ENCODE measurements around the gene PMPCB.
"Not testable (repeated sequence)": the region's sequence is repeated elsewhere in the genome, so short reads cannot be mapped to it uniquely, and the experiment has no call there.

PMPCB gene, protein sequence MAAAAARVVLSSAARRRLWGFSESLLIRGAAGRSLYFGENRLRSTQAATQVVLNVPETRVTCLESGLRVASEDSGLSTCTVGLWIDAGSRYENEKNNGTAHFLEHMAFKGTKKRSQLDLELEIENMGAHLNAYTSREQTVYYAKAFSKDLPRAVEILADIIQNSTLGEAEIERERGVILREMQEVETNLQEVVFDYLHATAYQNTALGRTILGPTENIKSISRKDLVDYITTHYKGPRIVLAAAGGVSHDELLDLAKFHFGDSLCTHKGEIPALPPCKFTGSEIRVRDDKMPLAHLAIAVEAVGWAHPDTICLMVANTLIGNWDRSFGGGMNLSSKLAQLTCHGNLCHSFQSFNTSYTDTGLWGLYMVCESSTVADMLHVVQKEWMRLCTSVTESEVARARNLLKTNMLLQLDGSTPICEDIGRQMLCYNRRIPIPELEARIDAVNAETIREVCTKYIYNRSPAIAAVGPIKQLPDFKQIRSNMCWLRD

DNA sequence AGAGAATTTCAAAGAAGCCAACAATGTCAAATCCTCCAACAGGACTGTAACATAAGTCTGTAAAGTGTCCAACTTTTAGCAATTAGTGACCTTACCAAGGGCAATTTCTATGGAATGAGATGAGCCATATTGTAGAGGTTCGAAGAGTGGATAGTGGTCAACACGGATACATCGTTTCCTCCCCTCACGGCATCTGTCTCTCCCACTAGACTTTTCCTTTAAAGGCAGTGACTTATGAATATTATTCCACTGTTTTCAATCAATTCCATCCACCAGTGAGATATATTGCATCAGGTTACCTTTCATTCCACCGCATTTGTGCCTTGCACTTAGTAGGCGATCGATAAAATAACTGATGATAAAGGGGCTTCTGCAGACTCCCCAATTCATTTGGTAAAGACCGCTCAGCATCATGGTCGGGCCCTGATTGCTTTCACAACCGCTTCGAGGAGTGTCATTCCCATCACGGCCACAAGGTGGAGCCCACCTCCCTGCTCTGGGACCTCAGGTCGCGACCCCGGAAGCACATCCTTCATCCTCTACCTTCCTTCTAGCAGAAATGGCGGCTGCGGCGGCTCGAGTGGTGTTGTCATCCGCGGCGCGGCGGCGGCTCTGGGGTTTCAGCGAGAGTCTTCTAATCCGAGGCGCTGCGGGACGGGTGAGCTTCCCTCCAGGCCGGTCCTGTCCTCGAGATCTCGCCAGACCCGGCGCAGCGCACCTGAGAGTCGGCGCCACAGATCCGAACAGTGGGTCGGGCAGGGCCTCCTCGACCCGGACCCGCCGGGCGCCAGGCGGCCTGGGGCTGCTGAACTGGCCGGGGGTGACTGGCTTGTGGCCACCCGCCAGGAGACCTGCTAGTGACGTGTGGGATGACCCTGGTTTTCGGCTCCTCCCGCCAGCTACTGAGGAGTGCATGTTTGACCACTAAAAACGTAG, at the start of gene PMPCB:
Gene PMPCB (plus strand): TSS at position 535 of the 936 bp plus-strand sequence. CDS start 25 bp downstream, at position 560.
- peak; percentile 82 for FAIRE-seq

- not testable (repeated sequence) for FAIRE-seq
These were observed 43.3 kb upstream of the PMPCB start for GRCh38 chr7:103253699-103254506.

DNA sequence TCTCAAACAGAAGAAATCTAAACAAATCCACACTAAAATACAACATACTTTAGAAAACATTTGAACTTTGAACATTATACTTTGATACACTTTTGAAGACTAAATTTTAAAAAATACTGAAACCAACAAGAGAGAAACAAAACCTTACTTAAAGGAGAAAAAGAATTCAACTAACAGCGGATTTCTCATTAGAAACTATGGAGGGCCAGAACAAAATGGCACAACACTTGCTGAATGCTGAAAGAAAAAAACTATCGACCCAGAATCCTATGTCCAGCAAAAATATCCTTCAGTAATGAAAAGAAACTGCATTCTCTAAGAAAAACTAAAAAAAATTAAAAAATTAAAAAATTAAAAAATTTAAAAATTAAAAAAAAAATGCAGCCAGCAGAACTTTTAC, 33.2 kb upstream of the PMPCB start:
- not testable (repeated sequence) for FAIRE-seq

- not testable (repeated sequence) for FAIRE-seq
These were observed 31.0 kb upstream of the PMPCB start for GRCh38 chr7:103266229-103266628.

DNA sequence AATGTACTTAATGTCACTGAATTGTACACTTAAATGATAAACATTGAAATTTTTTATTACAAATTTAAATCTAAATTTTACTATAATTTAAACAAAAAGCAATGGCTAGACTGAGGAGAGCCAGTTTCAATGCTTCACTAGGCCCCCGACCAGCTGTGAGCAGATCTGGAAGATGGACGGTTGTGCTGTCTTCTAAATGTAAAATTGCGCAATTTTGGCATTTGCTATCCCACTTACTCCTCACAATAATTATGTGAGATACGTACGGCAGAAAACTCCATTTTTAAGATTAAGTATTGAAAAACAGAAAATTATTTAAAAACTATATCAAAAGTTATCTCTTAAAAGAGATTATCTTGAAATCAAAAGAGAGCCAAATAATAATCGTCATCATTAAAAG, 23.9 kb upstream of the PMPCB start:
- FAIRE-seq = not testable (repeated sequence)

DNA sequence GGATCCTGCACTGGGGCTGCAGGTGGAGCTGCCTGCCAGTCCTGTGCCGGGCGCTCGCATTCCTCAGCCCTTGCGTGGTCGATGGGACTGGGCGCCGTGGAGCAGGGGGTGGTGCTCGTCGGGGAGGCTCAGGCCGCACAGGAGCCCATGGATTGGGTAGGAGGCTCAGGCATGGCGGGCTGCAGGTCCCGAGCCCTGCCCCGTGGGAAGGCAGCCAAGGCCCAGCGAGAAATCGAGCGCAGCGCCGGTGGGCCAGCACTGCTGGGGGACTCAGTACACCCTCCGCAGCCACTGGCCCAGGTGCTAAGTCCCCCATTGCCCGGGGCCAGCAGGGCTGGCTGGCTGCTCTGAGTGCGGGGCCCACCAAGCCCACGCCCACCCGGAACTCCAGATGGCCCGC, 22.4 kb upstream of the PMPCB start:
- FAIRE-seq = not testable (repeated sequence)

DNA sequence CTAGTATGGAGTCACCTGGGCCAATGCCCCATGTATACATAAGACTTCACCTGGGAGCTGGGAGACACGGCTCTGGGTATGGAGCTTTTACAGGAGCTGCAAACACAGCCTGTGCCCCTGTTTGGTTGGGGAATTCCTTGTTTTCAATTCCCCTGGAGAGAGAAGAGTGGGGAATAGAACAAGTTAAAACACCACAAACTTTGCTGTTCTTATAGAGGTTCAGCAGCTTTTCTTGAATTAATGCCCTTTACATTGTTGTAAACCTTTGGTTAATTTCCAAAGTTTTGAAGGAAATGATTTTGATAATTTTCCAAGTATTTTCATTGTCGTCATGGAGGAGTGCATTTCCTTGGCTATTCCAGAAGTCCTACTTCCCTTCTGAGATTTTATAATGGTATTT, 19.0 kb upstream of the PMPCB start:
- not testable (repeated sequence) for FAIRE-seq

- not testable (repeated sequence) for FAIRE-seq
These were observed 17.6 kb upstream of the PMPCB start for GRCh38 chr7:103279636-103279962.

DNA sequence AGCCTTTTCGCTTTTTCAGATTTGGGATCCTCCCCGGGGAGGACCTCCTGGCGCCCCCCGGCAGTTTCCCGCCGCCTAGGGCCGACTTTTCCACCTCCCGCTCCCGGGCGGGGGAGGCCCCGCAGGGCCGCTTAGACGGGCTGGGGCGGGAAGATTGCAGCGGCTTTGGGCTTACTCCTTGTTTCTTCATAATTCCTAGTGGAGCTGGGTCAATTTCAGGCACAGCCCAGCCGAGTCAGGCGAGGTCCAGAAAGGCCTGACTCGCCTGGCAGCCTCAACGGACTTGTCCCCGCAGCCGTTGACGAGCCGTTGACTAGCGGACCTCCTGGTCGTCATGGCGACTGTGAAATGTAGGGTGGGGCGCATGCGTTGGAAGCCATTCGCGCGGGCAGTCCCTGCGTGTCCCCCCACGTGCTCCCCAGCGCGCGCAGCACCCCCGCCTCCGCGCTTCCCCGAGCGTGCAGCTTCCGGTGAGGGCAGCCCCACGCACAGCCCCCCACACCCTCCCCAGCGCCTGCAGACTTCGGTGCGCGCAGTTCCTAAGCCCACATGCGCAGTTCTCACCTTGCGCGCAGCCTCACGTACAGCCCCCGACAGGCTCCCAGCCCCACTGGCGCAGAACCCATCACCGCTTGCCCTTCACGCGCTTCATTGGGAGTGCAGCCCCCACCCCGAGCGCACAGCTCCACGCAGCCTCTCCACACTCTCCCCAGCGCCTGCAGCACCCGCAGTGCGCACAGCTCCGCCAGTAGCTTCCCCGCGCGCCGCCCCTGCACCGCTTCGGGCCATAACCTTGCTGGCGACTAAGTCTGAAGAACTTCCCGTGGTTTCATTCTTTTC, 17.1 kb upstream of the PMPCB start:
- FAIRE-seq = not testable (repeated sequence)

DNA sequence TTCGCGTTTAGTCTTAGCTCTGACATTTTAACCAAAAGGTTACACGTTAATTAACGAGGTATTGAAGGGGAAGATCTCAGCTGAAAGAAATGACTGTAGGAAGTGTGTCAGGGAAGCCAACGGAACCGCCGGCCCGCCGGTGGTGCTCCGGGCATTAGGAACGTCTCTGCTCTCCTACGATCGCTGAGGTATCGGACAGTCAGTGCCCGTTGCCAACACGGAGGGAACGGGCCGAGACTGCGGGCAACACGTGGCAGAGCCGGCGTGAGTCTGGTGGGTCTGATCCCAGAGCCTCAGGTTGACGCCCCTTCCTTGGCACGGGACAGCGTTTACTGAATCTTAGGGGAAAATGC, 16.5 kb upstream of the PMPCB start:
- FAIRE-seq = not testable (repeated sequence)

GRCh38 chr7:103282802-103283427, 14.3 kb upstream of the PMPCB start:
- peak; percentile 95 for FAIRE-seq

- FAIRE-seq = no peak
These were observed 5.1 kb upstream of the PMPCB start for GRCh38 chr7:103292122-103292521.

DNA sequence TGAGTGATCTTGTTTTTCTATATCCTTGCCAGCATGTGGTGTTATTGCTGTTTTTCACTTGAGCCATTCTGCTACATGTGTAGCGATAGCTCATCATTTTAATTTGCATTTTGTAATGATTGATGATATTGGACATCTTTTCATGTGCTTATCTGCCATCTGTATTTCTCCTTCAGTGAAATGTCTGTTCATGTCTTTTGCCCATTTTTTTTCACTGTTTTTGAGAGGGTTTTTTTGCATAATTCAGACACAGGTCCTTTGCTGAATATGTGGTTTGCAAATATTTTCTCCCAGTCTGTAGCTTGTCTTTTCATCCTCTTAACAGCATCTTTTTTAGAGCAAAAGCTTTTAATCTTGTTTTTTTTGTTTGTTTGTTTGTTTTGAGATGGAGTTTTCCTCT, 3.7 kb upstream of the PMPCB start:
- no peak for FAIRE-seq

- FAIRE-seq = no peak
These were observed 573 bp downstream of the PMPCB start for GRCh38 chr7:103297837-103298179.

- FAIRE-seq = no peak
These were observed 2.4 kb downstream of the PMPCB start for GRCh38 chr7:103299660-103300059.

DNA sequence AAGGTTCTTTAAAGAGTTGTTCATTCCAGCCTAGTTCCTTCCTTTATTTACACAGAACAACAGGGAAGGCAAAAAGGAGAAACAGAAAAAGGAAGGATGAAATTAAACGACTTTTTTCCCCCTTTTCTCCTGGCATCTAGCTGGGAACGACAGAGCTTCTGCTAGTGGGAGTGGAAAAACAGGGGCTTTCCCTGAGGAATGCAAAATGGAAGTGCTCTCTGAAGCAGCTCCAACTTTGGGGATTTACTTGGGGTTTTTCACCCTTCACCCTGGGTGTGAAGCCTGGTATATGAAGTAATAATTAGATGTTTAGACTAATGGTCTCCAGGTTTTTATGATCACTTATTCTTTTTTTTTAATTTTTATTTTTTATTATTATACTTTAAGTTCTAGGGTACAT, 4.2 kb downstream of the PMPCB start:
- no peak for FAIRE-seq

GRCh38 chr7:103307503-103308231, 10.4 kb downstream of the PMPCB start:
- FAIRE-seq = no peak

DNA sequence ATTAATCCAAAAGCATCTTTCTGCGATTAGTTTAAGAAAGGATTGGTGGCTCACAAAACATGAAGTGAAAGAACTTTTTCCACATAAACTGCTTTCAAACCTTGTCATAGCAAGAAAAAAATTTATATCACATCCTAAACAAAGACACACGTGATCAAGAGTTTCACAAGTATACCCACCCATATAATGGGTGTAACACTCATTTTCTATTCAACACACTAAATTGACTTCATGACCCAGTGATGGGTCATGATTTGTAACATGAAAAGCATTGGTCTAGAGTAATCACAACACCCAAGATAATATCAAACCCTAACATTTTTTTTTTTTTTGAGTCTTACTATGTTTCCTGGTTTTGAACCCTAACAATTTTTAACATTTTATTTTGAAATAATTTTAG, 17.6 kb downstream of the PMPCB start:
- FAIRE-seq = no peak

GRCh38 chr7:103316380-103316941, 19.2 kb downstream of the PMPCB start:
- FAIRE-seq = no peak

- FAIRE-seq = no peak
These were observed 19.8 kb downstream of the PMPCB start for GRCh38 chr7:103317009-103317408.

All from A204.1 (cell line).